SJSA1 (cell line): ENCODE measurements around the gene TMUB2. TPM values are rescaled to one million over a fixed set of nuclear protein-coding genes. Genes with fewer than 3 reads are reported as not detected.
"Not testable (repeated sequence)": the region's sequence is repeated elsewhere in the genome, so short reads cannot be mapped to it uniquely, and the experiment has no call there.

Source experiments
- DNase-seq, 2 experiments: peaks; one replicate each; pipeline ENCODE4 v3.0.0-alpha.2; 2015 to 2020; ENCODE audit warnings: low spot score in 2 of 2, low read depth in 1 of 2
- H3K27ac ChIP-seq: fragments of 250-450 bp; sonication (Bioruptor Pico); 2 replicates; pipeline ENCODE4 v1.5.1; 2020; ENCODE audit warnings: mild to moderate bottlenecking, moderate library complexity
- H3K27me3 ChIP-seq: fragments of 250-450 bp; sonication (Bioruptor Pico); replicated peaks from 2 replicates; pipeline ENCODE4 v1.5.1; 2020; ENCODE audit warnings: mild to moderate bottlenecking, moderate library complexity
- H3K36me3 ChIP-seq: fragments of 250-450 bp; sonication (Bioruptor Pico); 2 replicates; pipeline ENCODE4 v1.5.1; 2020; ENCODE audit warnings: mild to moderate bottlenecking
- H3K4me1 ChIP-seq: fragments of 250-450 bp; sonication (Bioruptor Pico); replicated peaks from 2 replicates; pipeline ENCODE4 v1.6.1; 2021; ENCODE audit warnings: mild to moderate bottlenecking
- H3K4me3 ChIP-seq: fragments of 250-450 bp; sonication (Bioruptor Pico); 2 replicates; pipeline ENCODE4 v1.5.1; 2020; ENCODE audit warnings: mild to moderate bottlenecking
- H3K9me3 ChIP-seq: fragments of 250-450 bp; sonication (Bioruptor Pico); replicated peaks from 2 replicates; pipeline ENCODE4 v1.5.1; 2020; ENCODE audit warnings: mild to moderate bottlenecking
- total RNA-seq: library from RNA; depleted of rRNA; stranded (reverse); fragments of >200 nt; shearing (Covaris generic); gene quantifications from 2 replicates; pipeline ENCODE4 v1.2.3, GENCODE V29; 2014; rRNA removed

TMUB2 gene
- total RNA-seq, 1 experiment from 2014 or later: 42.6 TPM

DNA sequence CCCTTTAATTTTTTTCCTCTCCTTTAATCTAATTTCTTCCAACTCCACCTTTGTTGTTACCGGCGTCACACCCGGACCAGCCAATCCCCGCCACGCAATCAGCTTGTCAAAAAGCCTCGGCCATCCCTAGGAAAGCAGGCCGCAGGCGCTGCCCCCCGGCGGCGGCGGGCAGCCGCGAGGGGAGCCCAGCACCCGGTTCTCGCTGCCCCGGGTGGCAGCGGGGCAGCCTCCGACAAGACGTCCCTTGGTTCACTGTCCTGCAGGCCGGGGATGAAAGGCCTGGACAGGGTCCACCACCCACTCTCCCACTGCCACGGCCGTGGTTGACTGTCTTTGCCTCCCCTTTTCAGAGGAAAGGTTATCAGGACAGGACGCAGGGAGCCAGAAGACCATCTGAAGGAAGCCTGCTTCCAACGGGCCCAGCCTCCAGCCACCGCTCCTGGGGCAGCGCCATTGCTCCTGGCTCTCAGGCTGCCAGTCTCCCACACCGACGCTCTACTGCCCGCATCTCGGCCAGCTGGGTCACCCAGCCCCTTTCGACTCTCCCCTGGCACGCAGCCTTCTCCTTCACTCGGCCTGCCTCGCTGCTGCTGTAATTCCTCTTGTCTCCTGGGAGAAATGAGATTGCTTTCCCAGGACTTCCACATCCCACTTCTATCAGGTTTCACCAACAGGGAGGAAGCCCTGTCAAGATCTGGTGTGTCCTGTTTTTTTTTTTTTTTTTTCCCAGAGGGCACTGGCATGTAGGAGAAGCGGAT lies 35.5 kb downstream of the TMUB2 start:
- Histone ChIP-seq H3K4me1 (peaks cover 24% of the 10 kb centered on the region), H3K27ac (peak overlapping the region; percentile 11; the same call in 1 of the 2 replicates), H3K4me3 (peak overlapping the region; percentile 100), H3K27me3 (no peaks in the 10 kb centered on the region), H3K36me3 (peaks cover 20% of the 10 kb centered on the region), H3K9me3 (peaks cover 5% of the 10 kb centered on the region)
- peak; percentile 85 for DNase-seq

DNA sequence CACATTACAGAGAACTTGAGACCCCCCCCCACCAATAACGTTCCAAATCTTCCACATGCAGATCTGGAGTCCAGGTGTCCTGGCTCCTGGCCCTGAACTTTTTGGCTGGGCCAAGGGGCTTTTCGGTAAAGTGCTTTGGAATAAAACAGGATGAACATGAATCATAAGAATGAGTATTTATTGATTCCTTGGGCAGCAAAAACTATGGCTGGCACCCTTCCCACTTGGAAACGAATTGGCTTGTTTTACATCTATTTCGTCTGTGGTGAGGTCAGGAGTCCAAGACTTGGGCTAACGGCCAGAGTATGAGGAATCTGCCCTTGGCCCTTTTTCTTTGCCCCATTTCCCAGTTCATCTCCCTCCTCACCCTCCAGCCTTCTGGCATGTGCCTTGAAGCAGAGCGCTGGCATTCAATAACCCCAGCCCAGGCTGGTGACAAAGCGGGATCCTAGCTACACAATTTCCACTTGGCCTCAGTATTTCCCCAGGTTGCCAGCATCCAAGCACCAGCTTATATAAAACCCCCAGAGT lies 36.8 kb downstream of the TMUB2 start:
- peaks cover 5% of the 10 kb centered on the region for H3K9me3 ChIP-seq
- peaks cover 11% of the 10 kb centered on the region for H3K36me3 ChIP-seq
- no peak overlapping the region for H3K4me3 ChIP-seq
- H3K4me1 ChIP-seq: peaks cover 15% of the 10 kb centered on the region
- H3K27ac ChIP-seq: no peak overlapping the region
- no peak for DNase-seq
- H3K27me3 ChIP-seq: no peaks in the 10 kb centered on the region

GRCh38 chr17:44229090-44229489 lies 42.3 kb downstream of the TMUB2 start:
- Histone ChIP-seq H3K27me3 (peaks cover 13% of the 10 kb centered on the region), H3K4me3 (no peak overlapping the region), H3K27ac (no peak overlapping the region), H3K36me3 (no peaks in the 10 kb centered on the region), H3K9me3 (no peaks in the 10 kb centered on the region), H3K4me1 (no peaks in the 10 kb centered on the region)
- DNase-seq: no peak

DNA sequence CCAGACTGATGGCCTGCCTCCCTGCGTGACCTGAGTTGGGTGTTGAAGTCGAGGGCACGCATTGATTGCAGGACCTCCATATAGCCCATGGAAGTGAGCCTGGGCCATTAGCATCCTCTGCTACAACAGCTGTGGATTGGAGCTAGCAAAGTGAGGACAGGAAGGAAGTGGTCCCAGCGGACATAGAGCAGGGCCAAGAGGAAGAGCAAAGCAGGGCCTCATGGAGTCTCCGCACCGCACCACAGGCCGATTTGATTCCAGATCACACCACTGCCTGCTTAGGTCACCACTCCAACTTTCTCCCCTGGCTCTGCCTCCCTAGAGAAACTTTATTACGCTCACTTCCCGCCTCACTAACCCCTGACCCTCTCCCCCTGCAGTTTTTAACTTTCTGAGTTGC lies 43.4 kb downstream of the TMUB2 start:
- Histone ChIP-seq H3K4me1 (no peaks in the 10 kb centered on the region), H3K4me3 (no peak overlapping the region), H3K27ac (no peak overlapping the region), H3K9me3 (no peaks in the 10 kb centered on the region), H3K36me3 (no peaks in the 10 kb centered on the region), H3K27me3 (peaks cover 13% of the 10 kb centered on the region)
- no peak for DNase-seq

DNA sequence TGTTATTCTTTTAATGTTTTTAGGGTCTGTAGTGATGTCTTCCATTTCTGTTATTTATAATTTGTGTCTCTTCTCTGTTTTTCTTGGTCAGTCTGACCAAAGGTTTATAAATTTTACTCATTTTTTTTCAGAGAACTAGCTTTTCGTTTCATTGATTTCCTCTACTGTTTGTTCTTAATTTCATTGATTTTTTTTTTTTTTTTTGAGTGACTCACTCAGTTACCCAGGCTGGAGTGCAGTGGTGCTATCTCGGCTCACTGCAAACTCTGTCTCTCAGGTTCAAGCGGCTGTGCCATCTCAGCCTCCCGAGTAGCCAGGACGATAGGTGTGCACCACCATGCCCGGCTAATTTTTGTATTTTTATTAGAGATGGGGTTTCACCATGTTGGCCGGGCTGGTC lies 45.3 kb downstream of the TMUB2 start:
- H3K4me1 ChIP-seq: no peaks in the 10 kb centered on the region
- no peak for DNase-seq
- H3K27me3 ChIP-seq: peaks cover 21% of the 10 kb centered on the region
- no peaks in the 10 kb centered on the region for H3K9me3 ChIP-seq
- H3K36me3 ChIP-seq: no peaks in the 10 kb centered on the region
- H3K4me3 ChIP-seq: no peak overlapping the region
- H3K27ac ChIP-seq: no peak overlapping the region

DNA sequence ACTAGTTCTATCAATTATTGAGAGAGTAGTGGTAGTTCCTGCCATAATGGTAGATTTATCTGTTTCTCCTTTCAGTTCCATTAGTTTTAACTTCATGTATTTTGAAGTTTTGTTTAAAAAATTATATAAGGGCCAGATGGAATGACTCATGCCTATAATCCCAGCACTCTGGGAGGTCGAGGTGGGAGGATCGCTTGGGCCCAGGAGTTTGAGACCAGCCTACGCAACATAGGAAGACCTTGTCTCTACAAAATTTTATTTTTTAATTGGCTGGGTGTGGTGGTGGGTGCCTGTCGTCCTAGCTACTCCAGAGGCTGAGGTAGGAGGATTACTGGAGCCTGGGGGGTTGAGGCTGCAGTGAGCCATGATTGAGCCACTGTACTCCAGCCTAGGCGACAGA lies 46.8 kb downstream of the TMUB2 start:
- no peaks in the 10 kb centered on the region for H3K36me3 ChIP-seq
- H3K27me3 ChIP-seq: peaks cover 21% of the 10 kb centered on the region
- H3K4me1 ChIP-seq: no peaks in the 10 kb centered on the region
- no peak for DNase-seq
- H3K4me3 ChIP-seq: no peak overlapping the region
- no peaks in the 10 kb centered on the region for H3K9me3 ChIP-seq
- no peak overlapping the region for H3K27ac ChIP-seq

- Histone ChIP-seq H3K27ac (no peak overlapping the region), H3K4me3 (no peak overlapping the region), H3K9me3 (no peaks in the 10 kb centered on the region), H3K4me1 (no peaks in the 10 kb centered on the region), H3K36me3 (no peaks in the 10 kb centered on the region), H3K27me3 (peaks cover 21% of the 10 kb centered on the region)
- DNase-seq: no peak
Observed at GRCh38 chr17:44235583-44235936, 48.8 kb downstream of the TMUB2 start.

DNA sequence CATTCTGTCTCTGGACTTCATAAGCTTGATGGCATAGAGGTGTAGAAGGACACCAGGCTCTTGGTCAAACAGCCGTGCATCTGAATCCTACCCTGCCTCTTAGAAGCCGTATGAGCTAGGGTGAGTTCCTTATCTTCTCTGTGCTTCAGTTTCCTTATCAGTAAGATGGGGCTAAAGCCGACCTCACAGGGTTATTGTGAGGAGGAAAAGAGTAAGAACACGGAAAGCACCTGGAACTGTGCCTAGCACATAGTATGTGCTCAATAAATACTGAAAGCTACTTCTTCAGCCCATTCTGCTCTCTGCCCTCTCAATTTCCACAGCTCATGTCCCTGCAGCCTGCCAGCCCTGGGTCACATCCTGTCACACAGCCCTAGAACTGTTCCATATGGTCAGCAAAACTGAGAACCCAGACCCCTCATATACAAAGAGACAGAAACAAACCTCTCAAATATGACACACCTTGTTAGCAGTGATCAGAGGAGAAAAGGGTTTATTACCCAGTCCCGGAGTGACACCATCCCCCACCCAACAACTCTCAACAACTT lies 49.7 kb downstream of the TMUB2 start:
- Histone ChIP-seq H3K4me3 (no peak overlapping the region), H3K4me1 (no peaks in the 10 kb centered on the region), H3K36me3 (no peaks in the 10 kb centered on the region), H3K27ac (no peak overlapping the region), H3K9me3 (no peaks in the 10 kb centered on the region), H3K27me3 (peaks cover 22% of the 10 kb centered on the region)
- no peak for DNase-seq

GRCh38 chr17:44237886-44238285 lies 51.1 kb downstream of the TMUB2 start:
- H3K4me1 ChIP-seq, H3K27ac ChIP-seq, H3K36me3 ChIP-seq, H3K9me3 ChIP-seq, H3K4me3 ChIP-seq, DNase-seq: not testable (repeated sequence)
- H3K27me3 ChIP-seq: peaks cover 23% of the 10 kb centered on the region

DNA sequence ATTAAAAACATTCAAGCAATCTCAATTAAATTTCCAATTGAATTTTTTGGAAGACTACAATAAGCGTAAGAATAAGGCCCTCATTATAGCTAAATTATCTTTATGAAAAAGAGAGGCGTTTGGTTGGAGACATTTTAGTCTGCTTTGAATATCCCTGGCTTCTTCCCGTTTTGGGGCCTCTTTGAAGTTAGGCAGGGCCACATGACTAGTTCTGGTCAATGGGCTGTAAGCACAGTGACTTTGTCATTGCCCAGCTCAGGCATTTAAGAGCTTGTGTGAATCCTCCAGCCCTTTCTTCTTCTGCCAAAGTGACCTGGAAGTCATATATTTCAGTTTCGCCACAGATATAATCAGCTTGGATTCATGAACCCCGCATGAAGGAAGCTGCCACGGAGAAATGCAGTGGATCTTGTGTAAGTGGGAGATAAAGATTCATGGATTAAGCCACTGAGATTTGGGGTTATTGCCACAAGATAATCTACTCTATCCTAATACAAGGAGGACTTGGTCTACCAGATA lies 54.4 kb downstream of the TMUB2 start:
- Histone ChIP-seq H3K4me1 (no peaks in the 10 kb centered on the region), H3K4me3 (no peak overlapping the region), H3K27me3 (peaks cover 23% of the 10 kb centered on the region), H3K9me3 (no peaks in the 10 kb centered on the region; the same call in 1 of the 2 replicates), H3K27ac (no peak overlapping the region), H3K36me3 (no peaks in the 10 kb centered on the region)
- DNase-seq: no peak

Other genes starting within 250 kb of the TMUB2 start
- gene PPY, start 244.5 kb upstream of the TMUB2 start, total RNA-seq: not detected in 2 replicates
- gene PYY, start 233.0 kb upstream of the TMUB2 start, total RNA-seq: not detected in 2 replicates
- 2.8 and 3.3 TPM in 2 replicates for gene NAGS, start 182.3 kb upstream of the TMUB2 start, total RNA-seq
- 77.4 and 78.7 TPM in 2 replicates for gene TMEM101, start 172.0 kb upstream of the TMUB2 start, total RNA-seq
- gene LSM12, start 120.3 kb upstream of the TMUB2 start, total RNA-seq: 44.0 and 69.7 TPM in 2 replicates
- gene G6PC3, start 116.2 kb upstream of the TMUB2 start, total RNA-seq: 24.4 and 36.2 TPM in 2 replicates
- gene HDAC5, start 63.3 kb upstream of the TMUB2 start, total RNA-seq: 143 and 298 TPM in 2 replicates
- gene HROB, start 45.0 kb upstream of the TMUB2 start, total RNA-seq: 10.1 and 10.2 TPM in 2 replicates
- gene ASB16, start 16.3 kb upstream of the TMUB2 start, total RNA-seq: not detected in 2 replicates
- 62.6 and 67.4 TPM in 2 replicates for gene ATXN7L3, start 12.9 kb downstream of the TMUB2 start, total RNA-seq
- gene UBTF, start 32.7 kb downstream of the TMUB2 start, total RNA-seq: 63.6 and 80.0 TPM in 2 replicates
- not detected in 2 replicates for gene SLC4A1, start 81.2 kb downstream of the TMUB2 start, total RNA-seq
- not detected in 2 replicates for gene RUNDC3A, start 121.6 kb downstream of the TMUB2 start, total RNA-seq
- gene SLC25A39, start 137.9 kb downstream of the TMUB2 start, total RNA-seq: 129 and 159 TPM in 2 replicates
- gene GRN, start 158.3 kb downstream of the TMUB2 start, total RNA-seq: 190 and 246 TPM in 2 replicates
- gene FAM171A2, start 176.9 kb downstream of the TMUB2 start, total RNA-seq: 6.9 and 8.6 TPM in 2 replicates
- 0.29 TPM in 1 of 2 replicates, not detected in the other for gene ITGA2B, start 202.7 kb downstream of the TMUB2 start, total RNA-seq